Measurements from ENCODE around the gene DGLUCY.

The DGLUCY gene

GRCh38 chr14:91227183-91227628 lies 113.3 kb downstream of the DGLUCY start:
- no peak for TF ChIP-seq CTCF (IDR thresholded peaks at IDR 0.05)

- no peak for TF ChIP-seq CTCF (IDR thresholded peaks at IDR 0.05)
Measured at GRCh38 chr14:91228112-91229004, 114.5 kb downstream of the DGLUCY start.

DNA sequence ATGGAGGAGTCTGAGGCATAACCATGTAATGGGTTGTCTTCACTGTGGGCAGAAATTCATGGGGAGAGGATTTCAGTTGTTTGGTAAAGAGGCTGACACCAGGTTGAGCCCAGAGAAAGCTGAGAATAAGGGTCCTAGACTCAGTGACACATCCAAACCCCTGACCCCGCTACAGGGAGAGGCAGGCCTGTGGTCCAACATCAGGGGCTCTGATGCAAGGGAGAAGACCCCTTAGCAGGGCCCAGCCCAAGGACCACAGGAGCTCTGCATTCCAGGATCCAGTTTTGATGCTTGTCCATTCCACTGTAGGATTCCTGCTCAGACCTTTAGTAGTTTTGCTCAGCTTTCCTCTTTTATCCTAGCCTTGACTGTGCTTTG lies 115.1 kb downstream of the DGLUCY start:
- no peak for TF ChIP-seq CTCF (IDR thresholded peaks at IDR 0.05)

- no peak for TF ChIP-seq CTCF (IDR thresholded peaks at IDR 0.05)
Measured at GRCh38 chr14:91229743-91230200, 115.9 kb downstream of the DGLUCY start.

GRCh38 chr14:91230397-91231035 lies 116.6 kb downstream of the DGLUCY start:
- no peak for TF ChIP-seq CTCF (IDR thresholded peaks at IDR 0.05)

DNA sequence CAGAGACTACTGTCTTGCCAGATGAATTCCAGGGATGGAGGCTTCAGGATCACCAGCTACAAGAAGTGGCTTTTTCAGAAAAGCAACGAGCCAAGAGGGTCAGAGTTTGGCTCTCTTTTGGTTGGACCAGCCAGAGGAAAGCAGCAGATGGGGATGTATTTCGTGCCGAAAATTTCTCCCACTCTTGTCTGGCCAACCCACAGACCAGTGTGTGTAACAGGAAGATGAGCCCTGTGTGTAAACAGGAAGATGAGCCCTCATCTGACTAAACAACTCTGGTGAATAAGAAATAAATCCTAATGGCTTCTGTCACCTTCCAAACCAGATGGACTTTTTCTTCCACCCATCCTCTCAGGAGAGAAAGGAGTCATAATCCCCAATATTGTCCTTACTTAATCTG lies 117.6 kb downstream of the DGLUCY start:
- TF ChIP-seq CTCF (IDR thresholded peaks at IDR 0.05), result no peak

DNA sequence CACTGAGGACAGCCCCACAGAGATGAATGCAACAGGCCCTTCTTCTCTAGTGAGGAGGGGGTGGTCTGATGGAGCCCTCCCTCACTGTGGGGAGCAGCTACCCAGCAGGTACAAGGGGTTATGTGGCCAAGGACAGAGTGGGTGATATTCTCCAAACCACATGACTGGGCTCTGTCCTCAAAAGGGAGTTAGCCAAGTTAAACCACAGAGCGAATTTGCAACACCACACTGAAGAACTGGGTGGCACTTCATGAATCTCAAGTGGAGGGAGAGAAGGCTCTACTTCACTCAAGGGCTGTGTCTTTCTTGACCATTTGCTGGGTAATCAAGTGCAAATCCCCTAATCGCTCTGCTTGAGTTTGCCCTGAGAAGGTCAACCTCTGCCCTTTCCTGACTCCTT lies 118.2 kb downstream of the DGLUCY start:
- TF ChIP-seq CTCF (IDR thresholded peaks at IDR 0.05), result no peak

Data from LNCAP (cell line).